GM19463 (cell line): ENCODE results near the gene KPNA3.
A peak's percentile ranks its signal among the peaks of the same experiment; 100 is the strongest.
"Not testable (repeated sequence)": the region's sequence is repeated elsewhere in the genome, so short reads cannot be mapped to it uniquely, and the experiment has no call there.

Experiments
- ATAC-seq: cut with Tn5 transposase; IDR thresholded peaks from one replicate; pipeline ENCODE4 v1.9.1; 2021; ENCODE audit warnings: mild to moderate bottlenecking, moderate library complexity; ENCODE audit not compliant: unreplicated experiment

KPNA3 gene

DNA sequence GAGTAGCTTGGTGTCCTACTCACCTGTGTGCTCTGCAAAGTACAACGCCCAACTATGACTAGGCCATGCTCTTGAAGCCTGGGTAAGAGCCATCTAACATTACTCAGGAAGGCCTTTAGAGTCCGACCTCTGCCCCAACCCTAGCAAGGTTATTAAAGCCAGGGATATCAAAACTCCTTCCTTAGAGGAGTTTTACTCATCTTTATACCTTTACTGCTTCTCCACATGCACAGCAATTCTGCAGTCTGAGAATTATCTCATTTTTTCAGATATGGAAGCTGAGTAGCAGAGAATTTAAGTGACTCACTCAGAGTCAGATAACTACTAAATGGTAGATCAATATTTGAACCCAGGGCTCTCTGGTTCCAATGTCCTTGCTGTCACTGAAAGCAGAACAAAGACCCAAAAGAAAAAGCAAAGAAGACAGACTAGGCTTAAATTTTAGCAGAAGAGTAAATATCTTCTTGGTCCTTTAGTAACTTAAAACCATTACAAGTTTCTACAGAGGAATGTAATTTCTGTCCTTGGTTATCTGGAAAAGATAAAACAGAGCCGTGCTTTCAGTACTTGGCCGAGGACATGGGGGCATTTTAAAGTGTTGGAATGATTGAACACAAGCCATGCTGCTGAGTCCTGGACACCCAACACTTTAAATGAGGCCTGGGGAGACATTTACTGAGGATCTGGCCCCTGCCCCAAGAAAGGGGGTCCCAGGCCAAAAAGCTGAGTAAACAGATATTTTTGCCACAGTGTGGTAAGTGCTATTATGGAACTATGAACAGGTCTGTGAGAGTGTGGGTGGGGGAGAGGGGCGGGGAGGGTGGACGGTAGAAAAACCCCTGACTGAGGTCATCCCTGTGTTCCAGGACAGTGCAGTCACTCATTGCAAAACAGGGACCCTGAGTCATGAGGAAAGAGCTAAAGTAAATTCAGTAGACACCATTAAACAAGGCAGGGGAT, 18.4 kb upstream of the KPNA3 start:
- no peak for ATAC-seq

- no peak for ATAC-seq
These were observed 15.2 kb upstream of the KPNA3 start for GRCh38 chr13:49807681-49808080.

DNA sequence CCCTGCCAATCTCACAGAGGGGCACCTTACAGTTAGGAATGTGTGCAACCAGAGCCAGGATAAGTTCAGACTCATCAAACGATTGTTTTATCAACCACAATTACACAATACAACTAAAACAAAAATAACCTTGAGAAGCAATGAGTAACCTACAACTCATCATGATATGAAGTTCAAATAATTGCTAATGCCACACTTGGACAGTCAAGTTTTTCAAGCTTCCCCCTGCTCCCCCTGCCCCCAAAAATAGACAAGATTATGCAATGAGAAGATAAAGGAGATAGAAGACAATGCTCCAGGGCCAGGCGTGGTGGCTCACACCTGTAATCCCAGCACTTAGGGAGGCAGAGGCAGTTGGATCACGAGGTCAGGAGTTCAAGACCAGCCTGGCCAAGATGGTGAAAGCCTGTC, 13.6 kb upstream of the KPNA3 start:
- ATAC-seq = no peak

DNA sequence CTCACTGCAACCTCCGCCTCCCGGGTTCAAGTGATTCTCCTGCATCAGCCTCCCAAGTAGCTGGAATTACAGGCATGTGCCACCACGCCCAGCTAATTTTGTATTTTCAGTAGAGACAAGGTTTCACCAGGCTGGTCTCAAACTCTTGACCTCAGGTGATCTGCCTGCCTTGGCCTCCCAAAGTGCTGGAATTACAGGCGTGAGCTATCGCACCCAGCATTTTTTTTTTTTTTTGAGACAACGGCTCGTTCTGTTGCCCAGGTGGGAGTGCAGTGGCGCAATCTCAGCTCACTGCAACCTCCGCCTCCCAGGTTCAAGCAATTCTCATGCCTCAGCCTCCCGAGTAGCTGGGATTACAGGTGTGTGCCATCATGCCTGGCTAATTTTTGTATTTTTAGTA, 10.6 kb upstream of the KPNA3 start:
- not testable (repeated sequence) for ATAC-seq

- no peak for ATAC-seq
These were observed 9.9 kb upstream of the KPNA3 start for GRCh38 chr13:49802426-49802825.

DNA sequence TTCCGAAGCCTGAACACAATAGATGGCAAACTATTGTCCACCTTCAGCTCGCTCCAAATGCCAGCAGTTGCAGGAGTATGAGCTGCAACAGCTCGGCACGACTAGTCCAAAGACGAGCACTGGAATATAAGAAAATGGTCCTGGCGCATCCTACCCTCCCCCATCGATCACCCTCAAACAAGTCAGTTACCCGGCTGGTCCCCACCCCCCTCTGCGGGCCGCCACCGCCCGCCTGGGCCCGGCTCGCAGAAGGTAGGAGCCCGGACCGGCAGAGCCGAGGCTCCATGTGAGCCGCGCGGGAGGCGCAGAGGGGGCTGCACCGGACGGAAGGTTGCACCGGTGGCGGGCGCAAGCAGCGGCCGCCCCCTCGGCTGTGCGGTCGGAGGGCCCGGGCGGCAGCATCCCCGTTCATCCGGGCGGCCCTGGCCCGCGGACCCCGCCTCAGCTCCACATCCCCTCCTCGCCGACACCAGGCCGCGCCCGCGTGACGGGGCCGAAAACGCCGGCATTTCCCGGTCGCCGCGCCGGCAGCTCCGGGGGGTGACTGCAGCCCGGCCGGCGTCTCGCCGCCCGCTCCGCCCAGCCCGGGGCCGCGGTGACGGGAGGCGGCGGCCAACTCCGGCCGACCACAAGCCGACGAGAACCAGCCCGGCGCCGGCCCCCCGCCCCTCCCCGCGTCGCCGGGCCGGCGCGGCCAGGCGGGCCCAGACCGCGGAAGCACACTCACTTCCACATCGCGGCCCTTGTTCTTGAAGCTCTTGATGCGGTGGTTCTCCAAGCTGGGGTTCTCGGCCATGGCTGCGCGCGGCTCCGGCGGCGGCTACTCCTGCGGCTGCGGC, 552 bp downstream of the KPNA3 start:
- peak; percentile 11 for ATAC-seq

- no peak for ATAC-seq
These were observed 1.2 kb downstream of the KPNA3 start for GRCh38 chr13:49791315-49791710.

DNA sequence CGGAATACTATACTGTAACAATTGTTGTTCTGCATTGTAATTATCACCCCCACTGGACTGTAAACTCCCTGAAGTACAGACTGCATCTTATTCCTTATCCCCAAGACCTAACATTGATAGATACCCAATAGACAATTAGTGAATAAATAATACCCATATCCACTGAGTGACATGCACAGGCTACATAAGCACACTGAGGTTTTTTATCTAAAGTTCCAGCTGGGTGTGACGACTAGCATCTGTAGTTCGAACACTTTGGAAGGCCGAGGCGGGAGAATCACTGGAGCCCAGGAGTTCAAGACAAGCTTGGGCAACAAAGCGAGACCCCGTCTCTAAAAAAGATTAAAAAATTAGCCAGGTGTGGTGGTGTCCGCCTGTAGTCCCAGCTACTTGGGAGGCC, 2.5 kb downstream of the KPNA3 start:
- ATAC-seq = no peak

DNA sequence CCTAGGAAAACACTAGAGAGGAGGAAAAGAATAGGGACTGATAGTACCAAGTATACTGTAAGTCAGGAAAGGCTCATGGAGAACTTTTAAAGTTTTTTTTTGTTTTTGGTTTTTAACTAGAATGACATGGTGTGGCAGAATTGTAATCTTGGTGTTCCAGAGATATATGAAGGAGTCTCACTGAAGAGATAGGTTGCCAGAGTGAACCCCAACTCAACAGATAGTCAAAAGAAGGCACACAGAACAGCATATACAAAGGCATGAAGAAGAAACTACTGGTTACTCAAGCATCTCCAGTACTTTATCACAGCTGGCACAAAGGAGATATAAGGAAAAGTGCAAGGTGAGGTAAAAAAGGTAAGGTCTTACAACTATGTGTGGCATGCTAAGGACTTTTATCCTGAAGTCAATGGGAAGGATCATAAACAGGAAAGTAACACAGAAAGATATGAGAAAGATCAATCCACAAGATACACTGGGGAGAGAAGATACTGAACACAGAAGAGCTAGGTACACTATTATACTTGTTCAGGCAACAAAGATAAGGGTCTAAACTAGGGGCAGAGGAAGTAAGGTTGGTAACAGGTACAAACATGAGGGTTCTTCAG, 6.0 kb downstream of the KPNA3 start:
- ATAC-seq = no peak

GRCh38 chr13:49784886-49785570, 7.5 kb downstream of the KPNA3 start:
- no peak for ATAC-seq

GRCh38 chr13:49783865-49784264, 8.6 kb downstream of the KPNA3 start:
- no peak for ATAC-seq

DNA sequence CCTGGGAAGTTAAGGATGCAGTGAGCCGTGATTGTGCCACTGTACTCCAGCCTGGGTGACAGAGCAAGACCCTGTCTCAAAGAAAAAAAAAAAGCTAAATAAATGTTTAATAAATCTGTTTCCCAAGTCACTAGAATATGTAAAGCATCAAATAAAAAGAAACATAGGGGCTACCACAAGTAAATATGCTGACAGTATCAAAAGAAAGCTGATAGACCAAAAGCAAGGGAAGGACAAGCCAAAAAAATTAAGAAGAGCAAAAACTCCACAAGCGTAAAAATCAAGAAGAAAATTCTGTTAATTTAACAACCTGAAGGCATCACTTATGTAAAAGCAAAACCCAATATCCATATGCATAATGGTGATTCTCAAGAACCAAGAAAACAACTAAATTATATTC, 9.7 kb downstream of the KPNA3 start:
- ATAC-seq = no peak

DNA sequence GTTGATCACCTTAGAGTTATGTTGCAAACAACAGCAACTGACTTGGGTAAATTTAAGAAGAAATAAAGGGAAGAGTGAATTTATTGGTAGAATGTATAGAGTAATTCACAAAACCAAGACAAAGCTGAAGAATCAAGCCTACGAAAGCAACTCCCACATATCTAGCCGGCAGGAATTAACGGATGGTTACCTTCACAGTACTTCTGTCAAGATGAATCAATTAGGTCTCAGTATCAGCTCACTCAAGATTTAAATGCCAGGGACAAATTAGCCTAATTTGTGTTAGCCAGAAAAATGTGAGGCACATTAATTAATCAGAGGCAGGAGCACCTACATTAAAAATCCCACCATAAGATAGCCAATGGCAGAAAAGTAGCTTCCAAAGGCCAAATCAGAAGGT, 10.7 kb downstream of the KPNA3 start:
- ATAC-seq = no peak

DNA sequence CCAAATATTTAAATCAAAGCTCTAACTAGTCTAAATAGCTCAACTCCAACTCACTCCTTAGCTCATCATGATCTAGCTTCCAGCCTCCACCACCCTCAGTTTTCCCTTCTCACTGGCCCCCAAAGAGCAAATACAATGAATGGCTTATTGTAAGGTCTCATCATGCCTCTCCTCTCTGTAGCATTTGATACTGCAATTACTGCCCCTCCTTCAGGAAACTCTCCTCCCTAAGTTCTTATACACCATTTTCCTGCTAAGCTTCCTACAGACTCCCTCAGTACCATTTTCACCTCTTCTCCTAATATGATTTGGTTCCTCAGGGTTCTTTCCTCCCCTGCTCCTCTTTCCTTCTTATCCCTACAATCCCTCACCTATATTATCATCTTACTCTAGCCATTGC, 12.8 kb downstream of the KPNA3 start:
- no peak for ATAC-seq

GRCh38 chr13:49777746-49778614, 14.5 kb downstream of the KPNA3 start:
- ATAC-seq = no peak

DNA sequence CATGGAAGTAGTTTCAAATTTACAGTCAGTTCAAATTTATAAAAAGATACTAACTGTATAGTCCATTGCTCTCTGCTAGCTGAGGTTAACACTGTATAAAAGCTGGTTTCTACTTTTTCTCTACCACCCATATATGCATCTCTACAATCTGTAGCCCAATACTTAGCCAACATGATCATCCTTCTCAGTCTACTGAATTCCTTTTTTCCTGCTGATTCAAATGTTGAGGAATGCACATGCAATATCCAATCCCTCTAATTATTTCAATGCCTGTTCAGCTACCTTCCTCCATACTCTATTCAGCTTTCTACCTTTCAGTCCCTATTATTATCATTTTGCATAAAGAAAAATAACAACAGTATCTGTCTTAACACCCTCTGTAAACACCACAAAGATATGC, 15.6 kb downstream of the KPNA3 start:
- no peak for ATAC-seq

- no peak for ATAC-seq
These were observed 18.0 kb downstream of the KPNA3 start for GRCh38 chr13:49774376-49775005.

DNA sequence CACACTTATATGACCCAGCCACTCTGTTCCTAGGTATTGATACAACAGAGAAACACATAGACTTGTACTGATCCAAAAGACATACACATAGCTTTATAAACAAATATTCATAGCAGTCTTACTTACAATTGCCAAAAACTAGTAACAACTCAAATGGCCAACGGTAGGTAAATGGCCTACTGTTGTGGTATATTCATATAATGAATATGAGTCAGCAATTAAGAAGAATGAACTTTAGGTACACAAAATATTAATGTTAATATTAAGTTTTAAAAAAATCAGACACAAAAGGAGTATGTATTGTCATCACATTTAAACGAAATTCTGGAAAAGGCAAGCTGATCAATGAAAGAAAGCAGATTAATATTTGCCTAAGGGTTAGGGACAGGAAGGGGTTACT, 19.7 kb downstream of the KPNA3 start:
- ATAC-seq = no peak

GRCh38 chr13:49761811-49762210, 30.7 kb downstream of the KPNA3 start:
- ATAC-seq = not testable (repeated sequence)
